NT2/D1 (cell line): ENCODE data around the gene TOM1L2.

Experiments
- YY1 ChIP-seq: IDR thresholded peaks from 2 replicates; pipeline ENCODE4 v1.6.1; 2011; ENCODE audit not compliant: insufficient read length, insufficient read depth
- ZNF274 ChIP-seq: IDR thresholded peaks from 2 replicates; pipeline ENCODE4 v1.6.1; 2011; ENCODE audit warnings: mild to moderate bottlenecking, low read depth, low read length

DNA sequence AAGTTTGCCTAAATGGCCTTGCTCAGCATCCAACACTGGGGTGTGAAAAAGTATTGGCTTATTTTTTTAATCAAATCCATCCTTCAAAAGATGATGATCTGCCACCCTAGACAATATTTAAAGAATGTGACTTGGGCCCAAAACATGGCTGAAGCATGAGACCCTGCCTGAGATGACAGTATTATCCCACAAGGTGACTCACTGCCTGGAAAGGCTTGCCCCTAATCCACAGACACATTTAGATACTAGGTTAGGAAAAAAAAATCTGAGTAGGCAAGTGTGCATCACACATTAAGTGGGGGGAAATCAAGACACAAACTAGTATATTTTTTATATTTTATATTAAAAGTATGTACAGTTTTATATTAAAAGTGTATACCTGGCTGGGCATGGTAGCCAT is 38.4 kb downstream of the TOM1L2 start:
- TF ChIP-seq ZNF274 (no peak), YY1 (no peak)
